22Rv1 (cell line): ENCODE results near the gene CBLB.

Source experiments
- CTCF ChIP-seq: fragments of 450-650 bp; IDR thresholded peaks from 2 replicates; pipeline ENCODE4 v1.5.1; 2017; ENCODE audit warnings: mild to moderate bottlenecking
- ZFX ChIP-seq: fragments of 450-650 bp; IDR thresholded peaks from 2 replicates; pipeline ENCODE4 v1.6.1; 2017; ENCODE audit warnings: antibody characterized with exemption, borderline replicate concordance

- TF ChIP-seq CTCF (no peak), ZFX (no peak)
Observed at GRCh38 chr3:105765308-105765639, 103.5 kb downstream of the CBLB start.
